IPS-20b (cell line): ENCODE measurements around the gene ADGRA3.
"Not testable (repeated sequence)": the region's sequence is repeated elsewhere in the genome, so short reads cannot be mapped to it uniquely, and the experiment has no call there.

Source experiments
- H3K27ac ChIP-seq: one replicate; pipeline ENCODE4 v1.5.1; 2013; ENCODE audit warnings: low read length
- H3K27me3 ChIP-seq: 2 replicates; pipeline ENCODE4 v1.6.1; 2013; ENCODE audit warnings: mild to moderate bottlenecking, low read length, inconsistent platforms; ENCODE audit not compliant: insufficient read depth
- H3K36me3 ChIP-seq: 2 replicates; pipeline ENCODE4 v1.6.1; 2013; ENCODE audit warnings: low read depth, mild to moderate bottlenecking, inconsistent platforms, low read length, moderate library complexity; ENCODE audit not compliant: insufficient read depth
- H3K4me1 ChIP-seq: 2 replicates; pipeline ENCODE4 v1.6.1; 2013; ENCODE audit warnings: mild to moderate bottlenecking, control low read depth, inconsistent platforms, low read length, moderate library complexity; ENCODE audit not compliant: insufficient read depth
- H3K4me3 ChIP-seq: 2 replicates; pipeline ENCODE4 v1.5.1; 2013; ENCODE audit warnings: mild to moderate bottlenecking, low read length, inconsistent platforms
- H3K9ac ChIP-seq: 2 replicates; pipeline ENCODE4 v1.6.1; 2013; ENCODE audit warnings: low read depth, mild to moderate bottlenecking, inconsistent platforms, low read length, moderate library complexity
- H3K9me3 ChIP-seq: 2 replicates; pipeline ENCODE4 v1.6.1; 2013; ENCODE audit warnings: mild to moderate bottlenecking, low read depth, low read length, inconsistent platforms; ENCODE audit not compliant: insufficient read depth

The ADGRA3 gene

DNA sequence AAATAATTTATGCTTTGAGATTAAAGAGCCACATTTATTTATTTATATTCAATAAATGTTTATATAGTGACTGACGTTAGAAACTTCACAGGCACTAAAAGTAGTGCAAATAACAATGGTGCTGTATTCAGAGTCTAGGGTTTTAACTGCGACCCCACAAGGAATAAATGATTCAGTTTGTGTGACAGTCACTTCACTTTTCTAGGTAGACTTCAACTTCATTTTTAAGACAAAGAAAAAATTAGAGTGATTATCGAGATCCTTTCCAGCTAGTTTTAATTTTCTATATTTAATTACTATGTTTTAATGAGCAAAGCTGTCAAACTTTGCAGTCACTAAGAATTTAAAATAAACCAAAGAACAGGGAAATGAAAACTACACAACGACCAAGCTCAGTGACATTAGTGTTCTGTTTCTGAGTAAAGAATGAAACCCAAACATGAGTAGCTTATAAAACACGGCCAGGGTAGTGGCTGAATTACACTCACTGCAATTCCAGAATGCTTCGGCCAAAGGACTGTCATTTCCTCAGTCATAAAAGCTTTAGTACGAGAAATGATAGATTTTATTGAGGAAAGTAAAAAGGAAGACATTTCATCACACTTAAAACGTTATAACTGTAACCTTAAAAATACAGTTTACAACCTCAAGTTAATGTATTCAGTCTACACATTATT is 38.6 kb downstream of the ADGRA3 start:
- no peaks in the 10 kb centered on the region for H3K27me3 ChIP-seq
- H3K9ac ChIP-seq: no peak overlapping the region
- no peak overlapping the region for H3K27ac ChIP-seq
- no peaks in the 10 kb centered on the region for H3K9me3 ChIP-seq
- H3K36me3 ChIP-seq: 0 out of 2 replicates have a peak, but pooled peaks cover 5% of the 10 kb centered on the region
- H3K4me1 ChIP-seq: peaks cover 24% of the 10 kb centered on the region
- no peak overlapping the region for H3K4me3 ChIP-seq

DNA sequence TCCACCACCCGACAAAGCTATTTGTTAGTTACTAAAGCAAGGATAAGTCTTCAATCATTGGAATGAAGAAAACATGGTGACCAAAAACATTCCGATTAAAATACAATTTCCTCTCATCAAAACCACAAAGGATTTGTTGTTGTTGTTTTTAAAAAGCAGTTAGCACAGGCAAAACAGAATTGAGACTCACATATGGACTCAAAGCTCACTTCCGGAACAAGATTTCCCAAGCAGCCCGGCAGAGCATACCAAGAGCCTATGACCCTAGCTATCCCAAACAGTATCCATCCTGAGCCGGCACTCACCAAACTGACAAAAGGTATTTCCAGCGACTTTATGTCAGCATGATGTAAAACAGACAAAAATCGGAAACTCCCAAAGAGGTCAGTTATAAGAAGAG is 39.9 kb downstream of the ADGRA3 start:
- H3K27ac ChIP-seq: no peak overlapping the region
- no peaks in the 10 kb centered on the region for H3K27me3 ChIP-seq
- no peaks in the 10 kb centered on the region for H3K9me3 ChIP-seq
- H3K9ac ChIP-seq: no peak overlapping the region
- H3K4me3 ChIP-seq: no peak overlapping the region
- H3K4me1 ChIP-seq: peaks cover 14% of the 10 kb centered on the region
- H3K36me3 ChIP-seq: peaks cover 16% of the 10 kb centered on the region; the same call in 1 of the 2 replicates

DNA sequence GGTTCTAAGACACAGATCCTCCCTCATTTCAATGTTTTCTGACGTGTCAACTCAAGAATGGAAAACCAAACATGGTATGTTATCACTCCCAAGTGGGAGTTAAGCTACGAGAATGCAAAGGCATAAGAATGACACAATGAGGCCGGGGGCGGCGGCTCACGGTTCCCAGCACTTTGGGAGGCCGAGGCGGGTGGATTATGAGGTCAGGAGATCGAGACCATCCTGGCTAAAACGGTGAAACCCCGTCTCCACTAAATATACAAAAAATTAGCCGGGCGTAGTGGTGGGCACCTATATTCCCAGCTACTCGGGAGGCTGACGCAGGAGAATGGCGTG is 40.6 kb downstream of the ADGRA3 start:
- H3K36me3 ChIP-seq: peaks cover 23% of the 10 kb centered on the region
- H3K4me3 ChIP-seq, H3K9ac ChIP-seq, H3K9me3 ChIP-seq, H3K27ac ChIP-seq, H3K27me3 ChIP-seq, H3K4me1 ChIP-seq: not testable (repeated sequence)

DNA sequence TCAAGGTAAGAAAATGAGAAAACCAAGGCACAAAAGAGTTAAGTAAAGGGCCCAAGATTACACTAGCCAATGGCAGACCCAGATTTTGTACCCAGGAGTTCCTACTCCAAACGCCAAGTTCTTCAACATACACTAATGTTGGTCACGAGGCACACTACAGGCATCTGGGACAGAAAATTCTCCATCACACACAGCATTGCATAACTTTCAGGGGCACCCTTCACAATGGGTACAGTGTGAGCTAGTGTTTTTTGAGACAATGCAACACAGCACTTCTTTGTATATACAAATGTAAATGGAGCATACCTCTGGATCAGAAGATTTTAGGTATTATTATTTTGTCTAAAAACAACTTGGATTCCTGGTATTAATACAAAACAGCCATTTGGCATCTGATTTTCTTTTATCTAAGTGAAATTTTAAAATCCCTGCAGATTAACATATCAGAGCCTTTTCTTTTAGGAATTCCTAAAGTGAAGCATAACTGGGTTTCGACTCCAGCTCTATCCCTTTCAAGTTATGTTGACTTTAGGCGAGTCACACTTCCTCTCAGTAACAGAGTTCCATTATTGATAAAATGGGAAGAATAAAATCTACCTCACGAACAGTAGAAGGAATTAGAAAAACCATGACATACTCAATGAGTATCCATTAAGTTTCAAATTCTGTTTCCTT is 41.1 kb downstream of the ADGRA3 start:
- H3K27me3 ChIP-seq: no peaks in the 10 kb centered on the region
- H3K9me3 ChIP-seq: no peaks in the 10 kb centered on the region
- H3K4me1 ChIP-seq: peaks cover 10% of the 10 kb centered on the region
- no peak overlapping the region for H3K9ac ChIP-seq
- H3K4me3 ChIP-seq: no peak overlapping the region
- H3K27ac ChIP-seq: no peak overlapping the region
- H3K36me3 ChIP-seq: peaks cover 25% of the 10 kb centered on the region

GRCh38 chr4:22473268-22473667 is 42.6 kb downstream of the ADGRA3 start:
- no peaks in the 10 kb centered on the region for H3K27me3 ChIP-seq
- no peak overlapping the region for H3K27ac ChIP-seq
- H3K4me3 ChIP-seq: no peak overlapping the region
- H3K9me3 ChIP-seq: no peaks in the 10 kb centered on the region
- no peak overlapping the region for H3K9ac ChIP-seq
- peaks cover 10% of the 10 kb centered on the region for H3K4me1 ChIP-seq
- peaks cover 33% of the 10 kb centered on the region for H3K36me3 ChIP-seq

DNA sequence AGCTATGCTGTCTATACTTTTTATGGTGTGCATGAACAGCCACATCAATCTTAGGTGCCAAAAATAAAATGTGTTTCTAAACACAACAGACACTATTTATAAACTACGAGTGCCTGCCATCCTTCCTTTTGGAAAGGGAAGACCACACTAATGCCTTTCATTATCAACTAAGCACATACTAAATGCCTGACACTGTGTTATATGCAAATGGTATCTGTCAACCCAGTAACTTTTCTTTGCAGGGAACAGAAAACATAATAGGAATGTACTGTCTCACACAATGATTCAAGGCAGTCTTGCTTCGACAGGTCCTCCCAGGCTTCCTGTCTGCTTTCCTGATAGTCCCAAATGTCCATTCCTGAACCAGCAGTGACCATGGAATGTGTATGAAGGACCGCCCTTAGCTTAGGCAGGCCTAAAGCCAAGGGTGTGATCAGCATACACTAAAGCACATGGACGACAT is 43.8 kb downstream of the ADGRA3 start:
- Histone ChIP-seq H3K9ac (no peak overlapping the region), H3K4me1 (peaks cover 10% of the 10 kb centered on the region), H3K27ac (no peak overlapping the region), H3K36me3 (peaks cover 33% of the 10 kb centered on the region), H3K4me3 (no peak overlapping the region), H3K27me3 (no peaks in the 10 kb centered on the region), H3K9me3 (no peaks in the 10 kb centered on the region)

DNA sequence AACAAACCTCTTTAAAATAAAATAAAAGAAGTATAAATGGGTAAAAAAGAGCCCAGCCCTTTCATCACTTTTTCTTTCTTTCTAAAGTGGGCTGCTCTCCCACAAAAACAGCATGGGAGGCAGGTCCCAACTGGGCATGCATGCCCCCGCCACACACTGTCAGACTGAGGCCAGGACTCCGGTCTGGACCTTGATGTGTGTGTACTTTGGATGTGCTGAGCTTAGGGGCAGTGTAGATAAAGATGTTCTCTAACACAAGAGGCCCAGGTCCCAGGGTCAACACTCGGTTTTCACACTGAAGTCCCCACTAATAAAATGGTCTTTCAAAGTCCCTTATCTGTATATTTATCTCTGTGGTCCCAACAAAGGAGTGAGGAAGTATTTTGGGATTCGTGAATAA is 44.4 kb downstream of the ADGRA3 start:
- Histone ChIP-seq H3K36me3 (peaks cover 33% of the 10 kb centered on the region), H3K9ac (no peak overlapping the region), H3K4me3 (no peak overlapping the region), H3K27ac (no peak overlapping the region), H3K4me1 (peaks cover 10% of the 10 kb centered on the region), H3K27me3 (no peaks in the 10 kb centered on the region), H3K9me3 (no peaks in the 10 kb centered on the region)

GRCh38 chr4:22466581-22466980 is 49.3 kb downstream of the ADGRA3 start:
- Histone ChIP-seq H3K9me3 (no peaks in the 10 kb centered on the region), H3K4me1 (no peaks in the 10 kb centered on the region), H3K9ac (no peak overlapping the region), H3K27ac (no peak overlapping the region), H3K27me3 (no peaks in the 10 kb centered on the region), H3K36me3 (peaks cover 23% of the 10 kb centered on the region), H3K4me3 (no peak overlapping the region)

- no peaks in the 10 kb centered on the region for H3K27me3 ChIP-seq
These were observed 49.9 kb downstream of the ADGRA3 start for GRCh38 chr4:22465996-22466395.

DNA sequence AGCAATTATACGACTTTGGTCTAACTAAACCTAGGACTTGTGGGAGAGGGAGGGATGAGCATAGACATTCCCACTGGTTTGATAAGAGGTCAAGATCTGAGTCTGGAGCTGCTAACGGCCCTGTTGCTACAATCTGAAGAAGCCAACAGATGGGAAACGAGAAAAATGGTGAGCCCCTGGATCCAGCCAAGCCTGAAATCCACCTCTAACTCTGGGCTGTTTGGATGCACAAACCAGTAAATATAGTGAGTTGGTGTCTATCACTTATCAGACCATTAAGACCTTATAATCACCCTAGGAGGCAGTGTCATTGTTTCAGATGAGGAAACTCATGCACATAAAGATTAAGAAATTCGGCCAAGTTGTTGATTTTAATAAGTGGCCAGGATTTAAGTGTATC is 50.5 kb downstream of the ADGRA3 start:
- Histone ChIP-seq H3K27me3 (no peaks in the 10 kb centered on the region), H3K9me3 (no peaks in the 10 kb centered on the region), H3K27ac (no peak overlapping the region), H3K4me1 (peaks cover 3% of the 10 kb centered on the region; the same call in 1 of the 2 replicates), H3K36me3 (peaks cover 18% of the 10 kb centered on the region), H3K4me3 (no peak overlapping the region), H3K9ac (no peak overlapping the region)

More at GRCh38 chr4:22465996-22466395, 49.9 kb downstream of the ADGRA3 start:
- Histone ChIP-seq H3K9ac (no peak overlapping the region), H3K36me3 (peaks cover 21% of the 10 kb centered on the region), H3K4me1 (no peaks in the 10 kb centered on the region), H3K27ac (no peak overlapping the region), H3K9me3 (no peaks in the 10 kb centered on the region), H3K4me3 (no peak overlapping the region)

DNA sequence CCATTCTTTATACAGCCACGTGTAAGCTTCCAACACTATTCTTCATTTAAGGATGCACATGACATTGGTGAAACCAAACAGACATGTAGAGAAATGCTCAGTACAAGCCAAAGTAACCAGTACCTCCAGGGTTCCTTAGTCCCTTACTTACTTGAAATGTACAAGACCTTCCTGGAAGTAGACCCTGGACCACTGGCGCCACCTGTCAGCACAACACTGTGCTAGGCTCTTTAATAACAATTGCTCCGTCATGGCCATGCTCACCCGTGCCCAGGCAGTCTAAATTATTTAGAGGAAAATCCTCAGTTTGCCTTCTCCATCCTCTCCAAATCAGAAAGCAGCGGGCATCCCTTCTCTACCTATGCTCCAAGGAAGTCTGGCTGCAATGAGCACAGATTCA is 52.7 kb downstream of the ADGRA3 start:
- Histone ChIP-seq H3K4me1 (peaks cover 17% of the 10 kb centered on the region; the same call in 1 of the 2 replicates), H3K27me3 (no peaks in the 10 kb centered on the region), H3K4me3 (no peak overlapping the region)

GRCh38 chr4:22462688-22463087 is 53.2 kb downstream of the ADGRA3 start:
- Histone ChIP-seq H3K9ac (no peak overlapping the region), H3K36me3 (peaks cover 23% of the 10 kb centered on the region; the same call in 1 of the 2 replicates), H3K4me1 (peaks cover 17% of the 10 kb centered on the region; the same call in 1 of the 2 replicates), H3K9me3 (no peaks in the 10 kb centered on the region), H3K4me3 (no peak overlapping the region), H3K27me3 (no peaks in the 10 kb centered on the region), H3K27ac (no peak overlapping the region)

More for the DNA sequence above, 52.7 kb downstream of the ADGRA3 start:
- Histone ChIP-seq H3K36me3 (peaks cover 18% of the 10 kb centered on the region; the same call in 1 of the 2 replicates), H3K9me3 (no peaks in the 10 kb centered on the region), H3K27ac (no peak overlapping the region), H3K9ac (no peak overlapping the region)
